Fibroblast of peridontal ligament (primary cell): ENCODE results near the gene DCUN1D3.
"Not testable (repeated sequence)": the region's sequence is repeated elsewhere in the genome, so short reads cannot be mapped to it uniquely, and the experiment has no call there.

Experiments
- DNase-seq: peaks from one replicate; pipeline ENCODE4 v3.0.0-alpha.2; 2010; ENCODE audit errors: extremely low read depth

The DCUN1D3 gene

GRCh38 chr16:20862162-20862960 lies 37.8 kb downstream of the DCUN1D3 start:
- no peak for DNase-seq

- not testable (repeated sequence) for DNase-seq
These were observed 39.2 kb downstream of the DCUN1D3 start for GRCh38 chr16:20860995-20861394.

- no peak for DNase-seq
These were observed 39.8 kb downstream of the DCUN1D3 start for GRCh38 chr16:20860361-20860760.

- DNase-seq, result no peak
These were observed 40.5 kb downstream of the DCUN1D3 start for GRCh38 chr16:20859699-20860098.

- no peak for DNase-seq
These were observed 40.9 kb downstream of the DCUN1D3 start for GRCh38 chr16:20859229-20859628.

- DNase-seq, result no peak
These were observed 42.9 kb downstream of the DCUN1D3 start for GRCh38 chr16:20857281-20857680.

GRCh38 chr16:20854963-20855362 lies 45.2 kb downstream of the DCUN1D3 start:
- DNase-seq, result no peak

GRCh38 chr16:20853981-20854620 lies 46.1 kb downstream of the DCUN1D3 start:
- DNase-seq, result no peak

- DNase-seq, result no peak
These were observed 47.0 kb downstream of the DCUN1D3 start for GRCh38 chr16:20853143-20853542.

GRCh38 chr16:20851601-20852000 lies 48.6 kb downstream of the DCUN1D3 start:
- peak; percentile 97 for DNase-seq

GRCh38 chr16:20850981-20851380 lies 49.2 kb downstream of the DCUN1D3 start:
- no peak for DNase-seq

- peak; percentile 87 for DNase-seq
These were observed 50.4 kb downstream of the DCUN1D3 start for GRCh38 chr16:20849589-20850390.

- no peak for DNase-seq
These were observed 52.6 kb downstream of the DCUN1D3 start for GRCh38 chr16:20847550-20847949.

- no peak for DNase-seq
These were observed 53.6 kb downstream of the DCUN1D3 start for GRCh38 chr16:20846551-20846950.

- DNase-seq, result no peak
These were observed 54.1 kb downstream of the DCUN1D3 start for GRCh38 chr16:20846030-20846429.

- DNase-seq, result no peak
These were observed 55.6 kb downstream of the DCUN1D3 start for GRCh38 chr16:20844588-20844987.

- DNase-seq, result no peak
These were observed 56.1 kb downstream of the DCUN1D3 start for GRCh38 chr16:20844054-20844453.

GRCh38 chr16:20839504-20839903 lies 60.7 kb downstream of the DCUN1D3 start:
- no peak for DNase-seq

- DNase-seq, result no peak
These were observed 61.9 kb downstream of the DCUN1D3 start for GRCh38 chr16:20838240-20838639.

GRCh38 chr16:20833086-20833485 lies 67.1 kb downstream of the DCUN1D3 start:
- no peak for DNase-seq

GRCh38 chr16:20830372-20830771 lies 69.8 kb downstream of the DCUN1D3 start:
- DNase-seq, result no peak

GRCh38 chr16:20829536-20829935 lies 70.6 kb downstream of the DCUN1D3 start:
- DNase-seq, result no peak
